Heart right ventricle (tissue), 16 donors: ENCODE results near the gene QKI. TPM values are rescaled to one million over a fixed set of nuclear protein-coding genes. Genes with fewer than 3 reads are reported as not detected.

Experiments
- ATAC-seq, 8 donors: fragments of 200-7000 bp; cut with Tn5 transposase; one replicate each; pipeline ENCODE4 v1.9.1; 2020; ENCODE audit warnings: mild to moderate bottlenecking in 8 of 8, moderate library complexity in 8 of 8, moderate number of reproducible peaks in 1 of 8
- DNase-seq, 2 donors: peaks; one replicate each; pipeline ENCODE4 v3.0.0-alpha.2; 2020
- H3K27ac ChIP-seq, 10 donors: fragments of 200-600 bp; sonication (generic) in 2 of 10; one replicate each; pipeline versions ENCODE4 v1.5.0 to v1.8.0; 2020 to 2022; ENCODE audit warnings: mild to moderate bottlenecking in 3 of 10
- H3K27me3 ChIP-seq, 7 donors: fragments of 200-600 bp; one replicate each; pipeline ENCODE4 v1.8.0; 2021 to 2022; ENCODE audit warnings: mild to moderate bottlenecking in 2 of 7
- H3K36me3 ChIP-seq, 9 donors: fragments of 200-600 bp; sonication (generic) in 1 of 9; one replicate each; pipeline versions ENCODE4 v1.5.0 to v1.8.0; 2020 to 2022; ENCODE audit warnings: mild to moderate bottlenecking in 2 of 9
- H3K4me1 ChIP-seq, 9 donors: fragments of 200-600 bp; sonication (generic) in 1 of 9; one replicate each; pipeline versions ENCODE4 v1.5.0 to v1.8.0; 2020 to 2022; ENCODE audit warnings: mild to moderate bottlenecking in 4 of 9
- H3K4me3 ChIP-seq, 10 donors: fragments of 200-600 bp; sonication (generic) in 2 of 10; one replicate each; pipeline versions ENCODE4 v1.5.0 to v1.8.0; 2020 to 2022; ENCODE audit warnings: mild to moderate bottlenecking in 7 of 10, moderate library complexity in 2 of 10
- H3K9me3 ChIP-seq, 11 donors: fragments of 200-600 bp in 10 of 11; sonication (generic) in 2 of 11; one replicate each; pipeline versions ENCODE4 v1.5.0 to v1.8.0; 2013 to 2022; ENCODE audit warnings: mild to moderate bottlenecking in 2 of 11, control low read depth in 1 of 11, moderate library complexity in 1 of 11
- WGBS, 2 donors: extraction: QIAGEN DNeasy Blood & Tissue Kit; methylation state at CpG; one replicate each; pipeline ENCODE4 v1.1.7; 2013; ENCODE audit warnings: inconsistent platforms in 1 of 2; 5-methylcytosine and 5-hydroxymethylcytosine counted together
- intact Hi-C, 10 donors: fragments of 100-400 bp; cut with DNase I; formaldehyde crosslinking; loops; one replicate each; pipeline versions ENCODE4 v1.11.1 to v1.14.2; 2022
- polyA plus RNA-seq, 2 donors: library from polyadenylated mRNA; stranded (reverse); fragments of 200-250 nt; gene quantifications; one replicate each; pipeline ENCODE4 v1.2.3, GENCODE V29; 2013
- total RNA-seq, 10 donors: library from RNA; stranded (reverse); fragmentation: NEBNext Ultra II Directional in 3 of 10; extraction: Animal tissue kit (Norgen Biotek cat#: 25700) in 3 of 10; gene quantifications; one replicate each; pipeline versions ENCODE4 v1.2.1 to v1.2.4, GENCODE V29; 2021 to 2023
- TF ChIP-seq, protein P1 (sequence below), 9 donors: fragments of 200-600 bp; sonication (generic) in 2 of 9; IDR thresholded peaks; one replicate each; pipeline versions ENCODE4 v1.5.0 to v1.8.0; 2021 to 2022; ENCODE audit warnings: antibody characterized with exemption in 9 of 9, mild to moderate bottlenecking in 5 of 9, moderate library complexity in 1 of 9
- donor health status: Arrhythmogenic right ventricular cardiomyopathy.
- donor health status: ischemic (EF 13 %, LVEDD 7.1; RV severe dilation, severe dysfunction).
- donor health status: healthy with polysubstance abuse.
- donor health status: DM: no; HTN: yes; CAD: no.
- donor health status: DM: no; HTN: no; CAD: no.
- donor health status: ischemic (EF 25% LVEDD 6.9; RV normal size, moderate dysfunction).
- donor health status: ischemic (EF 25% LVEDD 5.7; RV mildly dilated, moderate dysfunction).
- donor health status: healthy.
- donor health status: DM: yes; HTN: yes; CAD: no.
- donor health status: Ischemic cardiomyopathy.
- donor health status: ischemic (EF 35%, LVEDD 5.7; RV mildly dilated, moderate dysfunction).
- donor health status: nonischemic (EF 11% LVEDD 7.7; RV severe dilation, severe dysfunction).
- donor health status: DM: yes; HTN: yes; CAD: no.
- donor health status: PGD.
- donor health status: ischemic (EF 29% LVEDD 5.4; RV normal size, mild dysfunction).
- donor health status: nonischemic (EF 23%, LVEDD 6.1; RV moderate dilation, normal function).

The QKI gene
- total and polyA plus RNA-seq, 12 donors: 74.7 to 551 (median 493) TPM

DNA sequence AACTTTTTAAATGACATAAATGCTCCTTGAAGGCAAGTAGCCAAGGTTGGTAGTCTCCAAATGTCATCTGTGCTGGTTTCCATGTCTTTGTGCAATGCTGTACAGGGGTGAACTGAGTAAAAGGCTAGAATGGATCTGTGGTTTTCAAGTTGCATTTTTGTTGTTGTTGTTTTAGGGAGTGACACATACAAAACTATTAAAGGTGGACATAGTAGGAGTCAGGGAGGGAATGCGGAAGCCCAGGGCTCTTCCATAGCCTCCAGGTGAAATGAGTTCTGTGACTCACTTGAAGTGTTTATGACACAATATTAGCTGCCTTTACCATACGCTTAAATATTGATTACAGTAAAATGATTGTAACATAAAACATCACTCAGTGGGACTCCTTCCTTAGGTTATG is 22.5 kb upstream of the QKI start:
- TF ChIP-seq, protein P1, sequence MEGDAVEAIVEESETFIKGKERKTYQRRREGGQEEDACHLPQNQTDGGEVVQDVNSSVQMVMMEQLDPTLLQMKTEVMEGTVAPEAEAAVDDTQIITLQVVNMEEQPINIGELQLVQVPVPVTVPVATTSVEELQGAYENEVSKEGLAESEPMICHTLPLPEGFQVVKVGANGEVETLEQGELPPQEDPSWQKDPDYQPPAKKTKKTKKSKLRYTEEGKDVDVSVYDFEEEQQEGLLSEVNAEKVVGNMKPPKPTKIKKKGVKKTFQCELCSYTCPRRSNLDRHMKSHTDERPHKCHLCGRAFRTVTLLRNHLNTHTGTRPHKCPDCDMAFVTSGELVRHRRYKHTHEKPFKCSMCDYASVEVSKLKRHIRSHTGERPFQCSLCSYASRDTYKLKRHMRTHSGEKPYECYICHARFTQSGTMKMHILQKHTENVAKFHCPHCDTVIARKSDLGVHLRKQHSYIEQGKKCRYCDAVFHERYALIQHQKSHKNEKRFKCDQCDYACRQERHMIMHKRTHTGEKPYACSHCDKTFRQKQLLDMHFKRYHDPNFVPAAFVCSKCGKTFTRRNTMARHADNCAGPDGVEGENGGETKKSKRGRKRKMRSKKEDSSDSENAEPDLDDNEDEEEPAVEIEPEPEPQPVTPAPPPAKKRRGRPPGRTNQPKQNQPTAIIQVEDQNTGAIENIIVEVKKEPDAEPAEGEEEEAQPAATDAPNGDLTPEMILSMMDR (IDR thresholded peaks at IDR 0.05): no peak
- ATAC-seq: no peak
- H3K4me3 ChIP-seq: no peak overlapping the region
- H3K27ac ChIP-seq: peak overlapping the region in 1 of 10 donors; percentile 29
- no peaks in the 10 kb centered on the region for H3K27me3 ChIP-seq
- no peaks in the 10 kb centered on the region for H3K9me3 ChIP-seq
- 92 to 93% methylated on average over 2 of the region's 2 CpGs for WGBS, 2 donors
- intact Hi-C loops: loop anchor here in 1 of 10 donors (10.0 kb wide), 1 partner anchor 47 kb away; no protein-coding TSS in a partner anchor
- DNase-seq: no peak
- H3K4me1 ChIP-seq: peaks cover 0 to 54% (median 29%) of the 10 kb centered on the region in 9 donors
- H3K36me3 ChIP-seq: no peaks in the 10 kb centered on the region

DNA sequence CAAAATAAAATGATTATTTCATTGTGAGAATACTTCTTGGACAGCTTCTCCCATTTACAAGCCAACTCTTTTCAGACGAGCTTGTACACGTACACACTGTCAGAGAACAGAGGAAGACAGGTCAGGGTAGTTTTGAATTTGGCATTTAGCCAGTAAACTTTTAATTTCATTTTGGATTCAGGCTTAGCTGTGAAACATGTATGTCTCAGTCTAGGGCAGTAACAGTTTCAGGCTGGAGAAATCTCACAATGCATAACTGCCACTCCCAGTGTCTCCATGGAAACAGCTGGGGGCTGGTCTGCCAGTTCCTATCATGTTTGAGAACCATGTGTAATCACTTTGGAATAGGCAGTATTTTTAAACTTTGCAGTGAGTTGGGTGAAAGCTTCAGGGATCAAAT is 22.0 kb upstream of the QKI start:
- Histone ChIP-seq H3K36me3 (no peaks in the 10 kb centered on the region), H3K4me3 (no peak overlapping the region), H3K9me3 (no peaks in the 10 kb centered on the region), H3K27ac (peak overlapping the region in 1 of 10 donors; percentile 29), H3K27me3 (no peaks in the 10 kb centered on the region), H3K4me1 (peaks cover 0 to 57% (median 35%) of the 10 kb centered on the region in 9 donors)
- ATAC-seq (peak; percentile 50 to 86 (median 74)), DNase-seq (peak in 1 of 2 donors; percentile 57)
- WGBS, 2 donors: 4% methylated on average over 2 of the region's 2 CpGs
- intact Hi-C loops: loop anchor here in 1 of 10 donors (10.0 kb wide), 1 partner anchor 48 kb away; no protein-coding TSS in a partner anchor
- TF ChIP-seq, protein P1 (IDR thresholded peaks at IDR 0.05): no peak

DNA sequence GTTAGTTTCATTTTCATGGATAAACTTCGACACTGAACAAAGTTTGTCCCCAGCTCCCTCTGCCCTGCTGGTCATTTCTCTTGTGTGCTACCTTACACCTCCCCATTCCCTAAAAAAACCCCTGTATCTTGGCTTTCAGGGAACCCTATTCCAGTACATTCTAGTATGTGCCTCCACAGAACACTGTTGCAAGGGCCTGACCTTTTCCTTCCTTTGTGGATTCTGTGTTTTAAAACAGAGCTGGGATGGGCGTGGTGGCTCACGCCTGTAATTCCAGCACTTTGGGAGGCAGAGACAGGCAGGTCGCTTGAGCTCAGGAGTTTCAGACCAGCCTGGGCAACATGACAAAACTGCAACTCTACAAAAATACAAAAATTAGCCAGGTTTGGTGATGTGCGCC is 20.6 kb upstream of the QKI start:
- Histone ChIP-seq H3K4me1 (peaks cover 0 to 59% (median 35%) of the 10 kb centered on the region in 9 donors), H3K36me3 (no peaks in the 10 kb centered on the region), H3K9me3 (no peaks in the 10 kb centered on the region), H3K4me3 (no peak overlapping the region), H3K27ac (peak overlapping the region in 2 of 10 donors; percentile 27 to 31), H3K27me3 (no peaks in the 10 kb centered on the region)
- intact Hi-C loops: loop anchor here in 1 of 10 donors (10.0 kb wide), 1 partner anchor 49 kb away; no protein-coding TSS in a partner anchor
- TF ChIP-seq, protein P1 (IDR thresholded peaks at IDR 0.05): no peak
- ATAC-seq (peak in 4 of 8 donors; percentile 29 to 56 (median 44)), DNase-seq (no peak)
- WGBS, 2 donors: 68 to 89% methylated on average over 5 of the region's 5 CpGs

DNA sequence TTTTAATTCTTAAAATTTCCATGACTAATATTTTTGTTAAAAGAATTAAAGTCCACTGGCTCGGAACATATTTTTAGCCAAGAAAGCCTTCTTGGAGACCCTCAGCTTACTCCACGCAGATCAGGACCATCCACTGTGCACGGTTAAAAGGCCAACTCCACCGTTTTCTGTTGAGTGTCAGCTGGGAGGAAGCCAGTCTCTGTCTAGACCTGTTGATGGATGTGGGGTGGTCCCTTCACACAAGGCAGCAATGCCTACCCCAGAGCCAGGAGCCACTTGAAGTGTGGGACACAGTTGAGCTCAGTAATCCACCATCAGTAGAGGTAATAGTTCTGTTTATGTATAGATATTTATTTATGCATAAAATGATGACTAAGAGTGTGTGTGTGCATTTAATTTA is 19.9 kb upstream of the QKI start:
- no peak overlapping the region for H3K27ac ChIP-seq
- WGBS, 2 donors: 68 to 79% methylated on average over 4 of the region's 4 CpGs

More for the DNA sequence above, 19.9 kb upstream of the QKI start:
- no peak for DNase-seq
- Histone ChIP-seq H3K9me3 (no peaks in the 10 kb centered on the region), H3K4me3 (no peak overlapping the region), H3K4me1 (peaks cover 0 to 59% (median 35%) of the 10 kb centered on the region in 9 donors), H3K36me3 (no peaks in the 10 kb centered on the region), H3K27me3 (no peaks in the 10 kb centered on the region)
- intact Hi-C loops: loop anchor here in 3 of 10 donors (5.0 to 10.0 kb wide), 2 partner anchors 42 to 50 kb away; no protein-coding TSS in a partner anchor
- TF ChIP-seq, protein P1 (IDR thresholded peaks at IDR 0.05): no peak
- no peak for ATAC-seq
